H9 (cell line): ENCODE results near the gene ZMAT2. TPM values are rescaled to one million over a fixed set of nuclear protein-coding genes. Genes with fewer than 3 reads are reported as not detected.
"Not testable (repeated sequence)": the region's sequence is repeated elsewhere in the genome, so short reads cannot be mapped to it uniquely, and the experiment has no call there.

Experiments
- DNase-seq: peaks from one replicate; pipeline ENCODE4 v3.0.0-alpha.2; 2017
- H2AFZ ChIP-seq: one replicate; pipeline ENCODE4 v1.6.1; 2013; ENCODE audit warnings: mild to moderate bottlenecking, low read length, control low read depth, moderate library complexity
- H2AK5ac ChIP-seq: 2 replicates; pipeline ENCODE4 v1.6.1; 2013; ENCODE audit warnings: low read length, control low read depth, mixed read lengths; ENCODE audit not compliant: insufficient read length
- H2BK120ac ChIP-seq: one replicate; pipeline ENCODE4 v1.6.1; 2013; ENCODE audit warnings: low read depth, mild to moderate bottlenecking, low read length, control low read depth, inconsistent platforms; ENCODE audit not compliant: poor library complexity, severe bottlenecking
- H2BK12ac ChIP-seq: 2 replicates; pipeline ENCODE4 v1.6.1; 2013; ENCODE audit warnings: low read length, control low read depth, mixed read lengths, low read depth; ENCODE audit not compliant: insufficient read length
- H2BK15ac ChIP-seq: 2 replicates; pipeline ENCODE4 v1.6.1; 2013; ENCODE audit warnings: low read depth, low read length, control low read depth
- H2BK20ac ChIP-seq: one replicate; pipeline ENCODE4 v1.6.1; 2013; ENCODE audit warnings: low read depth, mild to moderate bottlenecking, low read length, control low read depth, inconsistent platforms; ENCODE audit not compliant: poor library complexity, severe bottlenecking
- H2BK5ac ChIP-seq: 2 replicates; pipeline ENCODE4 v1.6.1; 2013; ENCODE audit warnings: low read length, control low read depth, mixed read lengths; ENCODE audit not compliant: insufficient read length
- H3K14ac ChIP-seq: 2 replicates; pipeline ENCODE4 v1.6.1; 2013; ENCODE audit warnings: low read length, control low read depth; ENCODE audit not compliant: insufficient read depth
- H3K18ac ChIP-seq: 2 replicates; pipeline ENCODE4 v1.6.1; 2013; ENCODE audit warnings: low read depth, mild to moderate bottlenecking, mixed read lengths, low read length, control low read depth; ENCODE audit not compliant: insufficient read length
- H3K23ac ChIP-seq: 2 replicates; pipeline ENCODE4 v1.6.1; 2013; ENCODE audit warnings: low read length, control low read depth, mixed read lengths, low read depth; ENCODE audit not compliant: insufficient read length
- H3K23me2 ChIP-seq: 2 replicates; pipeline ENCODE4 v1.6.1; 2013; ENCODE audit warnings: low read depth, mild to moderate bottlenecking, mixed read lengths, low read length, control low read depth; ENCODE audit not compliant: insufficient read length, poor library complexity, severe bottlenecking
- H3K27ac ChIP-seq: 2 replicates; pipeline ENCODE4 v1.5.1; 2013; ENCODE audit warnings: low read length, control low read depth, mixed read lengths, low read depth; ENCODE audit not compliant: insufficient read length
- H3K27me3 ChIP-seq: 2 replicates; pipeline ENCODE4 v1.6.1; 2013; ENCODE audit warnings: low read length, control low read depth, inconsistent platforms; ENCODE audit not compliant: insufficient read depth
- H3K4ac ChIP-seq: 2 replicates; pipeline ENCODE4 v1.6.1; 2013; ENCODE audit warnings: low read depth, mild to moderate bottlenecking, control low read depth, inconsistent platforms, low read length, moderate library complexity
- H3K4me1 ChIP-seq: 2 replicates; pipeline ENCODE4 v1.6.1; 2013; ENCODE audit warnings: low read length, control low read depth, inconsistent platforms; ENCODE audit not compliant: insufficient read depth
- H3K4me2 ChIP-seq: 2 replicates; pipeline ENCODE4 v1.6.1; 2013; ENCODE audit warnings: low read length, control low read depth, mixed read lengths; ENCODE audit not compliant: insufficient read length, insufficient read depth
- H3K56ac ChIP-seq: 2 replicates; pipeline ENCODE4 v1.6.1; 2013; ENCODE audit warnings: low read depth, mild to moderate bottlenecking, mixed read lengths, low read length, control low read depth; ENCODE audit not compliant: insufficient read length
- H3K79me1 ChIP-seq: 2 replicates; pipeline ENCODE4 v1.6.1; 2013; ENCODE audit warnings: low read depth, mild to moderate bottlenecking, moderate library complexity, low read length, control low read depth, inconsistent platforms; ENCODE audit not compliant: insufficient read depth, poor library complexity, severe bottlenecking
- H3K79me2 ChIP-seq: 2 replicates; pipeline ENCODE4 v1.6.1; 2013; ENCODE audit warnings: low read length, control low read depth, inconsistent platforms; ENCODE audit not compliant: insufficient read depth
- H3K9ac ChIP-seq: 2 replicates; pipeline ENCODE4 v1.6.1; 2013; ENCODE audit warnings: low read length, control low read depth, mixed read lengths; ENCODE audit not compliant: insufficient read length; ENCODE audit errors: extremely low read depth
- H3K9me3 ChIP-seq: one replicate; pipeline ENCODE4 v1.6.1; 2013; ENCODE audit warnings: low read depth, low read length, inconsistent platforms; ENCODE audit not compliant: control insufficient read depth
- H3T11ph ChIP-seq: one replicate; pipeline ENCODE4 v1.6.1; 2013; ENCODE audit warnings: mild to moderate bottlenecking, low read length, control low read depth, inconsistent platforms
- H4K20me1 ChIP-seq: one replicate; pipeline ENCODE4 v1.6.1; 2013; ENCODE audit not compliant: control insufficient read depth, insufficient read length, insufficient read depth
- H4K5ac ChIP-seq: 2 replicates; pipeline ENCODE4 v1.6.1; 2013; ENCODE audit warnings: low read depth, mild to moderate bottlenecking, mixed read lengths, low read length, control low read depth; ENCODE audit not compliant: insufficient read length
- H4K8ac ChIP-seq: replicated peaks from 2 replicates; pipeline ENCODE4 v1.6.1; 2013; ENCODE audit warnings: low read length, control low read depth, mixed read lengths, low read depth; ENCODE audit not compliant: insufficient read length
- H4K91ac ChIP-seq: 2 replicates; pipeline ENCODE4 v1.6.1; 2013; ENCODE audit warnings: low read depth, mild to moderate bottlenecking, moderate library complexity, mixed read lengths, low read length, control low read depth; ENCODE audit not compliant: insufficient read length
- H3K27ac Mint-ChIP-seq, 3 experiments: 2 replicates in 2 of 3; 3 replicates in 1 of 3; pipeline ENCODE4 v1.8.0; 2020 to 2021; ENCODE audit warnings: mixed read lengths in 3 of 3, mild to moderate bottlenecking in 1 of 3, moderate library complexity in 1 of 3
- H3K27me3 Mint-ChIP-seq: 2 replicates; pipeline ENCODE4 v1.8.0; 2021; ENCODE audit warnings: low read depth, mild to moderate bottlenecking, moderate library complexity, mixed read lengths
- H3K36me3 Mint-ChIP-seq, 3 experiments: 2 replicates in 2 of 3; 3 replicates in 1 of 3; pipeline ENCODE4 v1.8.0; 2020 to 2021; ENCODE audit warnings: low read depth in 3 of 3, mixed read lengths in 3 of 3; ENCODE audit not compliant: insufficient read depth in 1 of 3
- H3K4me1 Mint-ChIP-seq, 2 experiments: 2 replicates each; pipeline ENCODE4 v1.8.0; 2020; ENCODE audit warnings: mixed read lengths in 2 of 2
- H3K4me3 Mint-ChIP-seq, 2 experiments: 2 replicates in 1 of 2; 3 replicates in 1 of 2; pipeline ENCODE4 v1.8.0; 2020 to 2021; ENCODE audit warnings: mild to moderate bottlenecking in 2 of 2, mixed read lengths in 2 of 2, moderate library complexity in 1 of 2
- H3K9me3 Mint-ChIP-seq, 2 experiments: 2 replicates in 1 of 2; 3 replicates in 1 of 2; pipeline ENCODE4 v1.8.0; 2020; ENCODE audit warnings: mild to moderate bottlenecking in 2 of 2, mixed read lengths in 2 of 2, moderate library complexity in 1 of 2
- WGBS: extraction: QIAGEN DNeasy Blood & Tissue Kit; methylation state at CpG from one replicate; pipeline ENCODE4 v1.1.7; 2013; ENCODE audit warnings: missing lambda C conversion rate, low lambda C conversion rate, mixed read lengths; ENCODE audit not compliant: insufficient read length; ENCODE audit errors: extremely low coverage; 5-methylcytosine and 5-hydroxymethylcytosine counted together
- total RNA-seq: library from RNA; stranded (reverse); gene quantifications from 2 replicates; pipeline ENCODE4 v1.2.1, GENCODE V29; 2021
- TF ChIP-seq, protein P1 (sequence below): fragments of 200-600 bp; sonication (generic); conservative IDR thresholded peaks from 3 replicates; pipeline ENCODE4 v1.8.0; 2021; ENCODE audit warnings: antibody characterized with exemption, mild to moderate bottlenecking

Gene ZMAT2
- total RNA-seq, 1 experiment from 2014 or later, result 61.8 TPM

DNA sequence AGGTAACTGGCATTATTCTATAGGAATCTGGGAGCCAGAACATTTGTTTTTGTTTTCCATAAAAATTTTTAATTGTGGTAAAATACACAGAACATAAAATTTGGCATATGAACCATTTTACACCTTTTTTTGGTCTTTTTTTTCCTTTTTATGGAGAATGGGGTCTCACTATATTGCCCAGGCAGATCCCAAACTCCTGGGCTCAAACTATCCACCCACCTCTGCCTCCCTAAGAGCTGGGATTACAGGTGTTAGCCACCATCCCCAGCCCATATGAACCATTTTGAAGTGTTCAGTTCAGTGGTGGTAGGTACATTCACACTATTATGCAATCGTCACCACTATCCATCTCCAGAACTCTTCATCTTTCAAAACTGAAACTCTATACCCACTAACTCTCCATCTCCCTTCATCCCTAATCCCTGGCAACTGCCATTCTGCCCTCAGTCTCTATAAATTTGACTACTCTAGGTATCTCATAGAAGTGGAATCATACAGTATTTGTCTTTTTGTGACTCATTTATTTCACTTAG lies 13.4 kb downstream of the ZMAT2 start:
- H3K9me3 ChIP-seq, result no peaks in the 10 kb centered on the region
- no peaks in the 10 kb centered on the region for H3K27me3 ChIP-seq
- TF ChIP-seq, protein P1, sequence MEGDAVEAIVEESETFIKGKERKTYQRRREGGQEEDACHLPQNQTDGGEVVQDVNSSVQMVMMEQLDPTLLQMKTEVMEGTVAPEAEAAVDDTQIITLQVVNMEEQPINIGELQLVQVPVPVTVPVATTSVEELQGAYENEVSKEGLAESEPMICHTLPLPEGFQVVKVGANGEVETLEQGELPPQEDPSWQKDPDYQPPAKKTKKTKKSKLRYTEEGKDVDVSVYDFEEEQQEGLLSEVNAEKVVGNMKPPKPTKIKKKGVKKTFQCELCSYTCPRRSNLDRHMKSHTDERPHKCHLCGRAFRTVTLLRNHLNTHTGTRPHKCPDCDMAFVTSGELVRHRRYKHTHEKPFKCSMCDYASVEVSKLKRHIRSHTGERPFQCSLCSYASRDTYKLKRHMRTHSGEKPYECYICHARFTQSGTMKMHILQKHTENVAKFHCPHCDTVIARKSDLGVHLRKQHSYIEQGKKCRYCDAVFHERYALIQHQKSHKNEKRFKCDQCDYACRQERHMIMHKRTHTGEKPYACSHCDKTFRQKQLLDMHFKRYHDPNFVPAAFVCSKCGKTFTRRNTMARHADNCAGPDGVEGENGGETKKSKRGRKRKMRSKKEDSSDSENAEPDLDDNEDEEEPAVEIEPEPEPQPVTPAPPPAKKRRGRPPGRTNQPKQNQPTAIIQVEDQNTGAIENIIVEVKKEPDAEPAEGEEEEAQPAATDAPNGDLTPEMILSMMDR, result no peak
- H3K56ac ChIP-seq, result no peak overlapping the region
- H4K8ac ChIP-seq, result no peak overlapping the region
- no peak overlapping the region for H4K91ac ChIP-seq
- H3T11ph ChIP-seq, result no peak overlapping the region
- no peaks in the 10 kb centered on the region for H3K36me3 Mint-ChIP-seq
- no peak overlapping the region for H3K18ac ChIP-seq
- no peak overlapping the region for H3K4ac ChIP-seq
- H3K9ac ChIP-seq, result no peak overlapping the region
- H2BK20ac ChIP-seq, result no peak overlapping the region
- no peak for DNase-seq
- no peak overlapping the region for H3K23ac ChIP-seq
- H3K9me3 Mint-ChIP-seq, result no peaks in the 10 kb centered on the region; a peak in 1 of 5 replicates
- H3K27me3 Mint-ChIP-seq, result peaks cover 6% of the 10 kb centered on the region
- no peak overlapping the region for H4K5ac ChIP-seq
- H3K27ac Mint-ChIP-seq, result no peak overlapping the region
- no peak overlapping the region for H3K4me3 Mint-ChIP-seq
- no peak overlapping the region for H2BK5ac ChIP-seq
- peaks cover 2% of the 10 kb centered on the region for H3K23me2 ChIP-seq
- no peak overlapping the region for H3K4me2 ChIP-seq
- no peak overlapping the region for H2BK120ac ChIP-seq
- H2AFZ ChIP-seq, result no peak overlapping the region
- H2BK15ac ChIP-seq, result no peak overlapping the region
- no peak overlapping the region for H2BK12ac ChIP-seq
- peaks cover 6 to 12% of the 10 kb centered on the region in 2 experiments for H3K4me1 Mint-ChIP-seq
- WGBS, result no CpG with 5 or more reads among the region's 1 CpG
- no peaks in the 10 kb centered on the region for H3K79me1 ChIP-seq
- H3K4me1 ChIP-seq, result no peaks in the 10 kb centered on the region
- H3K79me2 ChIP-seq, result no peaks in the 10 kb centered on the region
- H3K27ac ChIP-seq, result no peak overlapping the region
- H3K14ac ChIP-seq, result no peak overlapping the region
- H4K20me1 ChIP-seq, result no peaks in the 10 kb centered on the region
- no peak overlapping the region for H2AK5ac ChIP-seq

DNA sequence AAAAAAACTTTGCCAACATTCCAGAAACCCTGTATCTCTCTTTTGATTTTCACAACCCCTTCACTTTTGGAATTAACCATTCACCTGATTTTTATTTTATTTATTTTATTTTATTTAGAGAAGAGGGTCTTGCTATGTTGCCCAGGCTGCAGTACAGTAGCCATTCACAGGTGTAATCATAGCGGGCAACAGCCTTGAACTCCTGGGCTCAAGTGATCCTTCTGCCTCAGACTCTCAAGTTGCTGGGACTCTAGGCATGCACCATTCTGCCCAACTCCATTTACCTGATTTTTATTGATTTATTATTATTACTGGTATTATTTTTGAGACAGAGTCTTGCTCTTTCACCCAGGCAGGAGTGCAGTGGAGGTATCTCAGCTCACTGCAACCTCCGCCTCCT lies 16.0 kb downstream of the ZMAT2 start:
- H2BK15ac ChIP-seq, H3K18ac ChIP-seq, H3K79me1 ChIP-seq, H3K4me1 ChIP-seq, H3K79me2 ChIP-seq, H3K27ac ChIP-seq, H4K5ac ChIP-seq, H2BK12ac ChIP-seq, H3K56ac ChIP-seq, H3K27ac Mint-ChIP-seq, H3K23me2 ChIP-seq, H4K91ac ChIP-seq, H3T11ph ChIP-seq, H4K8ac ChIP-seq, H3K27me3 Mint-ChIP-seq, H3K4me2 ChIP-seq, H2AK5ac ChIP-seq, H3K9me3 Mint-ChIP-seq, H3K4me1 Mint-ChIP-seq, H3K23ac ChIP-seq, H3K27me3 ChIP-seq, H3K14ac ChIP-seq, H2AFZ ChIP-seq, H3K9ac ChIP-seq, H3K36me3 Mint-ChIP-seq, H2BK5ac ChIP-seq, H3K4ac ChIP-seq, H3K4me3 Mint-ChIP-seq, DNase-seq, H3K9me3 ChIP-seq, H4K20me1 ChIP-seq, H2BK120ac ChIP-seq, H2BK20ac ChIP-seq: not testable (repeated sequence)
- WGBS, result no CpG with 5 or more reads among the region's 2 CpGs
